Measurements from ENCODE around the gene FBXW7. TPM values are rescaled to one million over a fixed set of nuclear protein-coding genes. Genes with fewer than 3 reads are reported as not detected.

FBXW7 gene
- total RNA-seq, 1 experiment from 2014 or later: 27.1 TPM

DNA sequence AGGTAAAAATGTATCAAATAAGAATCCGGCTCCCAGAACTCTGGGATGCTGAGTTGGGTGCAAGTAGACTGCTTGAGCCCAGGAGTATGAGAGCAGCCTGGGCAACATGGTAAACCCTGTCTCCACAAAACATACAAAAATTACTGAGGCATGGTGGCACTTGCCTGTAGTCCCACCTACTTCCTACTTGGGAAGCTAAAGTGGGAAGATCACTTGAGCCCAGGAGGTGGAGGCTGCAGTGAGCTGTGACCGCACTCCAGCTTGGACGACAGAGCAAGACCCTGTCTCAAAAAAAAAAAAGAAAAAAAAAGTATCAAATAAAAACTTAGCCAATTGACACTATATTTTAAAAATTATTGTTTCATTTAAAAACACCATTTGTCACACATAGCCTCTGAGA is 84.4 kb downstream of the FBXW7 start:
- no peaks in the 10 kb centered on the region for H3K27me3 ChIP-seq (ENCODE audit: insufficient read depth, low read length)
- H2AK5ac ChIP-seq (ENCODE audit: insufficient read length, low read length): no peak overlapping the region
- no peak overlapping the region for H3K9ac ChIP-seq (ENCODE audit: extremely low read depth, insufficient read length, low read length)
- no peak overlapping the region for H4K5ac ChIP-seq (ENCODE audit: insufficient read length, low read depth, low read length)
- H2BK15ac ChIP-seq (ENCODE audit: low read depth, low read length): no peak overlapping the region
- H3T11ph ChIP-seq (ENCODE audit: low read length): no peak overlapping the region
- H3K4ac ChIP-seq (ENCODE audit: low read depth, low read length): no peak overlapping the region
- H3K27ac ChIP-seq (ENCODE audit: insufficient read length, low read depth, low read length): no peak overlapping the region
- Mint-ChIP-seq H3K27me3 (ENCODE audit: low read depth) (no peaks in the 10 kb centered on the region), H3K27ac (no peak overlapping the region), H3K9me3 (no peaks in the 10 kb centered on the region), H3K4me3 (no peak overlapping the region), H3K36me3 (ENCODE audit: insufficient read depth in 1 of 3, low read depth in 3 of 3) (no peaks in the 10 kb centered on the region), H3K4me1 (peaks cover 10 to 11% of the 10 kb centered on the region in 2 experiments; a peak in 3 of 4 replicates)
- no peak for TF ChIP-seq CTCF (conservative IDR thresholded peaks at IDR 0.05)
- H3K9me3 ChIP-seq (ENCODE audit: control insufficient read depth, low read depth, low read length): no peaks in the 10 kb centered on the region
- no peaks in the 10 kb centered on the region for H3K79me1 ChIP-seq (ENCODE audit: insufficient read depth, low read depth, low read length, poor library complexity, severe bottlenecking)
- H4K91ac ChIP-seq (ENCODE audit: insufficient read length, low read depth, low read length): no peak overlapping the region
- H3K79me2 ChIP-seq (ENCODE audit: insufficient read depth, low read length): no peaks in the 10 kb centered on the region; the same call in 1 of the 2 replicates
- no peak overlapping the region for H2BK120ac ChIP-seq (ENCODE audit: low read depth, low read length, poor library complexity, severe bottlenecking)
- H2BK12ac ChIP-seq (ENCODE audit: insufficient read length, low read depth, low read length): no peak overlapping the region
- no peak overlapping the region for H3K23ac ChIP-seq (ENCODE audit: insufficient read length, low read depth, low read length)
- no peak overlapping the region for H2BK5ac ChIP-seq (ENCODE audit: insufficient read length, low read length)
- H3K14ac ChIP-seq (ENCODE audit: insufficient read depth, low read length): no peak overlapping the region
- no CpG with 5 or more reads among the region's 3 CpGs for WGBS (ENCODE audit: extremely low coverage, insufficient read length, low lambda C conversion rate)
- H2BK20ac ChIP-seq (ENCODE audit: low read depth, low read length, poor library complexity, severe bottlenecking): no peak overlapping the region
- H3K23me2 ChIP-seq (ENCODE audit: insufficient read length, low read depth, low read length, poor library complexity, severe bottlenecking): no peaks in the 10 kb centered on the region
- H3K56ac ChIP-seq (ENCODE audit: insufficient read length, low read depth, low read length): no peak overlapping the region
- H3K4me2 ChIP-seq (ENCODE audit: insufficient read depth, insufficient read length, low read length): no peak overlapping the region
- no peak overlapping the region for H2AFZ ChIP-seq (ENCODE audit: low read length)
- DNase-seq: no peak
- H4K8ac ChIP-seq (replicated peaks; ENCODE audit: insufficient read length, low read depth, low read length): no peak overlapping the region
- no peak overlapping the region for H3K18ac ChIP-seq (ENCODE audit: insufficient read length, low read depth, low read length)
- no peaks in the 10 kb centered on the region for H4K20me1 ChIP-seq (ENCODE audit: control insufficient read depth, insufficient read depth, insufficient read length)
- no peaks in the 10 kb centered on the region for H3K4me1 ChIP-seq (ENCODE audit: insufficient read depth, low read length)
